HCT116 (cell line): ENCODE data around the gene AQP7.

Source experiments
- CBX3 ChIP-seq: IDR thresholded peaks from 2 replicates; pipeline ENCODE4 v1.6.1; 2012; ENCODE audit warnings: low read depth
- CEBPB ChIP-seq: IDR thresholded peaks from 2 replicates; pipeline ENCODE4 v1.6.1; 2012; ENCODE audit warnings: low read depth
- FOSL1 ChIP-seq: IDR thresholded peaks from 2 replicates; pipeline ENCODE4 v1.6.1; 2012; ENCODE audit warnings: low read depth
- POLR2A ChIP-seq: IDR thresholded peaks from 2 replicates; pipeline ENCODE4 v1.7.0; 2011; ENCODE audit warnings: borderline replicate concordance; ENCODE audit not compliant: insufficient read depth, insufficient read length; ENCODE audit errors: extremely low read depth
- TCF7L2 ChIP-seq: IDR thresholded peaks from 2 replicates; pipeline ENCODE4 v1.7.0; 2011; ENCODE audit warnings: borderline replicate concordance, inconsistent platforms; ENCODE audit not compliant: insufficient read depth, insufficient read length; ENCODE audit errors: extremely low read depth
- TF ChIP-seq, protein P1 (sequence below), 3 experiments: fragments of 200-600 bp in 1 of 3; sonication (generic) in 1 of 3; IDR thresholded peaks in 2 of 3; conservative IDR thresholded peaks in 1 of 3; 2 replicates each; pipeline ENCODE4 v1.5.1; 2012 to 2017; ENCODE audit warnings: low read depth in 2 of 3, low read length in 2 of 3, antibody characterized with exemption in 1 of 3, borderline replicate concordance in 1 of 3, control low read depth in 1 of 3, mild to moderate bottlenecking in 1 of 3, mixed read lengths in 1 of 3, mixed run types in 1 of 3, moderate library complexity in 1 of 3; ENCODE audit not compliant: insufficient read depth in 1 of 3
- TF ChIP-seq, protein P2 (sequence below): IDR thresholded peaks from 2 replicates; pipeline ENCODE4 v1.6.1; 2012
- TF ChIP-seq, protein P3 (sequence below): IDR thresholded peaks from 2 replicates; pipeline ENCODE4 v1.6.1; 2012

DNA sequence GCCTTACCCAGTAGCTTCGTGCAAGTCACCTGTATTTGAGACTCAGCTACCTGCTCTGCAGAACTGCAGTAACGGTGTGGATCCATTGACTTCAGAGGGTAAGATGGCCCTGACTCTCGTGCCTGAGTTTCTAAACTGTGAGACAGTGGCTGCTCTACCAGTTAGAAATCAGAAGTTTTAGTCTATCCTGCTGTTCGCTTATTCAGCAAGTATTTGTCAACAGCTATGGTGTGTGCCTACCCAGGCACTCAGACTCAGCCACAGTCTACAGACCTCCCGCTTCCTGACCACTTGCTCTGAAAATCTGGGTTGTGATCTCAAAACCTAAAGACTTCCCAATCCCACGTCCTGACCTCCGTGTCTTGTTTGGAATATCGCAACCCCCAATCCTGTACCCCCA lies 31.5 kb upstream of the AQP7 start:
- TF ChIP-seq, protein P1, sequence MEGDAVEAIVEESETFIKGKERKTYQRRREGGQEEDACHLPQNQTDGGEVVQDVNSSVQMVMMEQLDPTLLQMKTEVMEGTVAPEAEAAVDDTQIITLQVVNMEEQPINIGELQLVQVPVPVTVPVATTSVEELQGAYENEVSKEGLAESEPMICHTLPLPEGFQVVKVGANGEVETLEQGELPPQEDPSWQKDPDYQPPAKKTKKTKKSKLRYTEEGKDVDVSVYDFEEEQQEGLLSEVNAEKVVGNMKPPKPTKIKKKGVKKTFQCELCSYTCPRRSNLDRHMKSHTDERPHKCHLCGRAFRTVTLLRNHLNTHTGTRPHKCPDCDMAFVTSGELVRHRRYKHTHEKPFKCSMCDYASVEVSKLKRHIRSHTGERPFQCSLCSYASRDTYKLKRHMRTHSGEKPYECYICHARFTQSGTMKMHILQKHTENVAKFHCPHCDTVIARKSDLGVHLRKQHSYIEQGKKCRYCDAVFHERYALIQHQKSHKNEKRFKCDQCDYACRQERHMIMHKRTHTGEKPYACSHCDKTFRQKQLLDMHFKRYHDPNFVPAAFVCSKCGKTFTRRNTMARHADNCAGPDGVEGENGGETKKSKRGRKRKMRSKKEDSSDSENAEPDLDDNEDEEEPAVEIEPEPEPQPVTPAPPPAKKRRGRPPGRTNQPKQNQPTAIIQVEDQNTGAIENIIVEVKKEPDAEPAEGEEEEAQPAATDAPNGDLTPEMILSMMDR (IDR thresholded peaks at IDR 0.05 in 2 of 3, conservative IDR thresholded peaks at IDR 0.05 in 1 of 3; ENCODE audit: borderline replicate concordance in 1 of 3, insufficient read depth in 1 of 3, low read depth in 2 of 3, low read length in 2 of 3) = no peak
- TF ChIP-seq FOSL1 (no peak), TCF7L2 (no peak), CBX3 (no peak), POLR2A (no peak), CEBPB (no peak)
- TF ChIP-seq, protein P2, sequence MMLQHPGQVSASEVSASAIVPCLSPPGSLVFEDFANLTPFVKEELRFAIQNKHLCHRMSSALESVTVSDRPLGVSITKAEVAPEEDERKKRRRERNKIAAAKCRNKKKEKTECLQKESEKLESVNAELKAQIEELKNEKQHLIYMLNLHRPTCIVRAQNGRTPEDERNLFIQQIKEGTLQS = no peak
- TF ChIP-seq, protein P3, sequence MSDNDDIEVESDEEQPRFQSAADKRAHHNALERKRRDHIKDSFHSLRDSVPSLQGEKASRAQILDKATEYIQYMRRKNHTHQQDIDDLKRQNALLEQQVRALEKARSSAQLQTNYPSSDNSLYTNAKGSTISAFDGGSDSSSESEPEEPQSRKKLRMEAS = no peak
